B cell (primary cell): ENCODE measurements around the gene STX8.
"Not testable (repeated sequence)": the region's sequence is repeated elsewhere in the genome, so short reads cannot be mapped to it uniquely, and the experiment has no call there.

Experiments used
- CTCF ChIP-seq: fragments of 200-600 bp; IDR thresholded peaks from one replicate; pipeline ENCODE4 v1.8.0; 2022; ENCODE audit warnings: antibody characterized with exemption, mild to moderate bottlenecking
- EZH2 ChIP-seq: IDR thresholded peaks from 2 replicates; pipeline ENCODE4 v1.6.1; 2012; ENCODE audit warnings: borderline replicate concordance, low read depth, mild to moderate bottlenecking, moderate library complexity, low read length; ENCODE audit not compliant: insufficient read depth, poor library complexity, severe bottlenecking

GRCh38 chr17:9604583-9604982 is 29.0 kb upstream of the STX8 start:
- TF ChIP-seq CTCF, EZH2: not testable (repeated sequence)
